Fibroblast of villous mesenchyme (primary cell): ENCODE results near the gene MYLIP. TPM values are rescaled to one million over a fixed set of nuclear protein-coding genes. Genes with fewer than 3 reads are reported as not detected.

ENCODE experiments used
- DNase-seq: peaks from one replicate; pipeline ENCODE4 v3.0.0-alpha.2; 2010; ENCODE audit warnings: low read depth
- H3K4me3 ChIP-seq: 2 replicates; pipeline ENCODE4 v1.5.1; 2011; ENCODE audit warnings: low read depth, mild to moderate bottlenecking, low read length
- CTCF ChIP-seq: IDR thresholded peaks from 2 replicates; pipeline ENCODE4 v1.5.1; 2012; ENCODE audit warnings: low read depth, mild to moderate bottlenecking, low read length; ENCODE audit not compliant: insufficient read depth
- total RNA-seq: library from RNA; depleted of rRNA; stranded (reverse); fragments of >200 nt; gene quantifications from 2 replicates; pipeline ENCODE4 v1.2.3, GENCODE V29; 2012

Gene MYLIP
- total RNA-seq, 1 donor: 31.5 TPM

DNA sequence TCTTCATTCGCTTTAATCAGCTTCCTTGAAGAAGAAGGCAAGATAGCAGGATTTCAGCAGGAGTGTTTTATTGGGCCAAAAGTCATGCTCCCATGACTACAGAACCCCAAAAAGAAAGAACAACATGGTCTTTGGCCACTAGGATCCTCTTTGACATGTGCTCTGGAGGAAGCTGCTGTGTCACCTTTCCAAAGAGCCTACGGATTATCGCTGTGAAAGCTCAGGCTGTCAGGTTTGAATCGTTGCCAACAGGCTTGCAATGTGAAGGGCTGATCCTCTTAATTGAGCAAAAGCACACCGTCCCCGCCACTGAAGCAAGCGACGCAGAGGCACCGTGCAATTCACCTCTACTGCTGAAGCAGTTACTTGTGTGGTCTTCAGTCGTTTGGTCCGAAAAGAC lies 29.0 kb downstream of the MYLIP start:
- no peak for DNase-seq
- no peak for TF ChIP-seq CTCF
- no peak overlapping the region for H3K4me3 ChIP-seq

DNA sequence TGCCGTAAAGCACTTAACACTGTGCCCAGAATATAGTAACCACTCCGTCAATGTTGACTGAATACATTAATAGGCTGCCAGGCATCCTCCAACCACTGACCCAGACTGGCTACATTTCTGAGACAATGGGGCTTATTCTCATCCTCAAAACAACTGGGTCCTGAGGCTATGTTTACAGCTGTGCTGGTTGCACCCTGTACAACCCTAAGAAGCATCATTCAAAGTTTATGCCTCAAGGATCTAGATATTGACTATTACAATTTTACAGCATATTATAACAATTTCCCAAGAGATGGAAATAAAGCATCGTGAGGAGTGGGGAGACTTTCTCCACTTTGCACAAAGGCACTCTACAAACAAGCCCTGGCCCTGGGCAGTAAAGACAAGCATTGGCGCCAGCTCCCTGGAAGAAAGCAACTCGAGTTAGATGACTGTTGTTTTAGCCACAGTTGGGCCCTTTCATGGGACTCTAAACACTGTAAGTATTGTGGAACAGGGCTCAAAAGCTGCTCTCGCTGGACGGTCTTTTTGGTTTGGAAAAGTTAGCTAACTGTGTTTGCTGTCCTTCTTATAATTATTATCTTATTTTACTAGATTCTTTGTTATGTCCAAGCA lies 30.2 kb downstream of the MYLIP start:
- TF ChIP-seq CTCF: no peak
- H3K4me3 ChIP-seq: no peak overlapping the region
- DNase-seq: no peak

DNA sequence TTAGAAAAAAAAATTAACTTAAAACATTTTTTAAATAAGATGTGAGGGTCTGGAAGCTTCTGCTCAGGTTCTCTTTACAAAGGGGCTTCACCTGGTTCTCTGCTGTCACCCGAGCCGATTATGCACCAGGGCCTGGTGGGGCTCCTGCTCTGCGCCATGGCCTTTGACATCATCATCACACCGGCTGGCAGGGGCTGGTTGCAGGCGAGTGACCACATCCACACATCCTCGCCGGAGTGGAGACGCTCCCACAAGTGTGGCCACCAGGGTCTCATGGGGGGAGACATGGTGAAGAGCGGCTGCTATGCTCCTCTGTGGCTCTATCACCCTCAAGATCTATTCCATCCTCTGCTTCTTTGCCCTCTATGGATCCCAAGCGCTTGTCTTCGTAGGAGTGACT lies 31.9 kb downstream of the MYLIP start:
- no peak for DNase-seq
- TF ChIP-seq CTCF: no peak

GRCh38 chr6:16162003-16162402 lies 33.1 kb downstream of the MYLIP start:
- TF ChIP-seq CTCF: no peak
- no peak overlapping the region for H3K4me3 ChIP-seq
- no peak for DNase-seq

More for the DNA sequence above, 31.9 kb downstream of the MYLIP start:
- H3K4me3 ChIP-seq: no peak overlapping the region

DNA sequence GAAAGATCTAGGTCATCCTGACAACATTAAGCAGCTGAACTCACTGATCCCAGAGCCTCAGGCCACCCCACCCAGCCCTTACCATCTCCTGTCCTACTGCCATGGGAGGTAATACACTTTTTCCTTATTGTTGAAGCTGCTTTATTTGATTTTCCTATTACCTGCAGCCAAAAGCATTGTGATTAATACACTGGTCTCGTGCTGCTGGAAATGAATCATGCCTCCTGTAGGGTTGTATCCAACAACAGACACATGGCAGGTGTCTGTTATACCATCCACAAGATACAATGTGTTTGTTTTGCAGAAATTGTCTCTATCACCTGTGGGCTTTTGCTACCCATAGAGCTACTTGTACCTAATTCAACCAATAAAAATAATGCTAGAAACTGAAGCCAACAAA lies 34.2 kb downstream of the MYLIP start:
- DNase-seq: no peak
- no peak overlapping the region for H3K4me3 ChIP-seq
- TF ChIP-seq CTCF: no peak

DNA sequence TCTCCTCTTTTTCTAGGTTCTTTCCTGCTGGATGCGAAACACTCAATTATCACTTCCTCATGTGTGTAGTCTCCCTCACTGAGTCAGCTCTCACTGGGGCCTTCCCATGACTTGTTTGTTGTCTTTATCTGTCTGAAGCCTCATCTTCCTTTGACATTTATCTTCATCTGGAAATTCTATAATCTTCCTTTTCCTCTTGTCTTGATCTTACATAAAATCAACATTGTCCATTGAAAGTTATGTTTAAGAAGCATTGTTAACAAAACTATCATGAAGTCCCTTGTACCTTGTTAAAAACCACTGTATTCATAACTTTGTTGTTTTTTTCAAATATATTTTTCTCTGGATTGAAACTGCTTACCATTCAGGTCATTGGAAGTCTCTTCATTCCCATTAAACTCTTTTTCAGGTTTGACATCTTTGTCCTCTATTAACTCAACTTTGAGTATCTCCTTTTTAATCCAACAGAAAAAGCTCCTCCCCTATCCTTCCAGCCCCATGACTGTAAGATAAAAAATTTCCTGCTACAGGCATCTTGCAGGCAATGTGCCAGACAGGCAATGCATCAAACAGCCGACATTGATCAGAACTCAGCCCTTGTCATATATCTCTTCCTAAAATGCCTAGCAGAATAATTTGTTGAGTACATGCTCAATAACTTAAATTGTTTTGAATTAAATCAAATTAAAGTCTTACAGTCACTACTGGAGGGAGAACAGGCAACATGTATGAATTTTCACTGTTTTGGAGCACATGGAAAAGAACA lies 34.8 kb downstream of the MYLIP start:
- no peak for TF ChIP-seq CTCF
- H3K4me3 ChIP-seq: no peak overlapping the region
- no peak for DNase-seq
